DMS153 treated with DMSO at 0.1 percent for 48 hours (cell line): ENCODE results near the gene RAVER1.
"Not testable (repeated sequence)": the region's sequence is repeated elsewhere in the genome, so short reads cannot be mapped to it uniquely, and the experiment has no call there.

Experiments
- DNase-seq: peaks from one replicate; lab custom pipeline; 2025; ENCODE audit not compliant: unreplicated experiment; lab: John Stamatoyannopoulos, UW

Gene RAVER1

DNA sequence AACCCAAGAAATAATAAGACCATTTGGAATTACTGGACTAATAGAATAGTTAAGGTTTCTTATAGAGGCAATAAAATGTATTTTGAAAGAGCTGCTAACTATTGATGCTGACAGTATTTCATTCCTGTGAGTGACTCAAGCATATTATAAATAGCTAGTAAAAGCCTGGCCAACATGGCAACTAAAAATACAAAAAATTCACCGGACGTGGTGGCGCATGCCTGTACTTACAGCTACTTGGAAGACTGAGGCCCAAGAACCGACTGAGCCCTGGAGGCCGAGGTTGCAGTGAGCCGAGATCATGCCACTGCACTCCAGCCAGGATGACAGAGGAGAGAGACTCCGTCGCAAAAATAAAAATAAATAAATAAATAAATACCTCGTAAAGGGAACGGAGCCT, 11.5 kb upstream of the RAVER1 start:
- no peak for DNase-seq

DNA sequence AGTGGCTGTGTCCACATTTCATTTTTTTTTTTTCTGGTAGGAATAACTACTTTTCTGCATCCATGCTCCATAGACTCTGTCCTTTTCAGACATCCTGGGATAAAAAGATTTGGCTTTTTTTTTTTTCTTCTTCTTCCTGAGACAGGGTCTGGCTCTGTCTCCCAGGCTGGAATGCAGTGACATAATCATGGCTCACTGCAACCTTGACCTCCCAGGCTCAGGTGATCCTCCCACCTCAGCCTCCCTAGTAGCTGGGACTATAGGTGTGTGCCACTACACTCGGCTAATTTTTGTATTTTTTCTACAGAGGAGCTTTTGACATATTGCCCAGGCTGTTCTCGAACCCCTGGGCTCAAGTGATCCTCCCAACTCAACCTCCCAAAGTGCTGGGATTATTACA, 10.2 kb upstream of the RAVER1 start:
- no peak for DNase-seq

- no peak for DNase-seq
These were observed 6.6 kb upstream of the RAVER1 start for GRCh38 chr19:10339977-10340376.

- no peak for DNase-seq
These were observed 6.1 kb upstream of the RAVER1 start, which contains the start of gene ICAM3 for GRCh38 chr19:10339380-10339960. ICAM3 (minus strand) TSS chr19:10339624; CDS start chr19:10339614, 10 bp downstream.

DNA sequence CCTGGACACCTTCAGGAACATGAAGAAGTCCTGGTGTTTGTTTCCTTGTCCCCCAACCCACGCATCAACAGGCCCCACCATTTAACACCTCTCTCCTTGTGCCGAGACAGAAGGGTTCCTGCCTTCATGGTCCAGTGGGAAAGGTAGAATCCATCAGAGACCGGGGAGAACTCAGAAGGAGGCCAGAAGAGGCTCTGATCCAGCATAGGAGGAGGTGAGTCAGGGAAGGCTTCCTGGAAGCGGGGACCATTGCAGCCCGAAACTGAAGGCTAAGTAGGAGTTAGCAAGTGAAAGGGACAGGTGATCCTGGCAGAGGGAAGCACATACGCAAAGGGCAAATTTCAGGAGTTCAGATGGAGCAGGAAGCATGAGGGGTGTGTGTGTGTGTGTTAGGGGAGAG, 5.6 kb upstream of the RAVER1 start:
- no peak for DNase-seq

DNA sequence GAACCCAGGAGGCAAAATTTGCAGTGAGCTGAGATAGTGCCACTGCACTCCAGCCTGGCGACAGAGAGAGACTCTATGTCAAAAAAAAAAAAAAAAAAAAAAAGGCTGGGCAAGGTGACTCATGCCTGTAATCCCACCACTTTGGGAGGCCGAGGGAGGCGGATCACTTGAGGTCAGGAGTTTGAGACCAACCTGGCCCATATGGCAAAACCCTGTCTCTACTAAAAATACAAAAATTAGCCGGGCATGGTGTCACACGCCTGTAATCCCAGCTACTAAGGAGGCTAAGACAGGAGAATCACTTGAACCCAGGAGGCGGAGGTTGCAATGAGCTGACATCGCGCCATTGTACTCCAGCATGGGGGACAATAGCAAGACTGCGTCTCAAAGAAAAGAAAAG, 3.4 kb upstream of the RAVER1 start:
- DNase-seq = not testable (repeated sequence)

DNA sequence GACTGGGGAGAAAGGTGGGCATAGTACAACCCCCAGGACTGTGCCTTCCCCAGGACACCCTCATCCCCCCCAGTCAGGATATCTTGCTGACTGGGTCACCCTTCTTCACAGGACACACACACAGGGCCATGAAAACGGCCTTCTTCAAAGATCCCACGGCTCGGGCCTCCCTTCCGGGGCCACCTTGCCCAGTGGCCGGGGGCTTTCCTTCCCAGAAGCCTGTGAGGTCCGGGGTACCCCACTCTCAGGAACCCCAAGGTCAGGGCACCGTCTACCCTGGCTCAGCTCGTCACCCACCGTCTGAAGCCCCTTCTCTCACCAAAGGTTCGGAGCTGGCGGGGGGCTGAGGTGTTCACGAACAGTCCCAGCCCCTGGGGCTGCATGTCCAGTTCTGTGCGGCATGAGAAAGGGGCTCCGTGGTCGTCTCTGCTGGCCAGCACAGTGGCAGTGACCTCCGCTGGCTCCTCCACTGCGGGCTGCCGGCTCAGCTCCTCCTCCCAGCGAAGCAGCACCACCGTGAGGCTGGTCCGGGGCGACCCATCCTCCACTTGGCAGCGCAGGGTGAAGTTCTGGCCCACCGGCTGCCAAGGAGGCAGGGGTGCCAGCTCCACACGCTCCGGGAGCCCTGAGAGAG, 2.1 kb upstream of the RAVER1 start:
- DNase-seq = no peak

GRCh38 chr19:10334588-10335351, 1.4 kb upstream of the RAVER1 start:
- peak; percentile 50 for DNase-seq

- no peak for DNase-seq
These were observed 644 bp upstream of the RAVER1 start for GRCh38 chr19:10333758-10334587.

- DNase-seq = no peak
These were observed 968 bp downstream of the RAVER1 start for GRCh38 chr19:10332158-10332964.

GRCh38 chr19:10329555-10329954, 3.8 kb downstream of the RAVER1 start:
- DNase-seq = no peak

DNA sequence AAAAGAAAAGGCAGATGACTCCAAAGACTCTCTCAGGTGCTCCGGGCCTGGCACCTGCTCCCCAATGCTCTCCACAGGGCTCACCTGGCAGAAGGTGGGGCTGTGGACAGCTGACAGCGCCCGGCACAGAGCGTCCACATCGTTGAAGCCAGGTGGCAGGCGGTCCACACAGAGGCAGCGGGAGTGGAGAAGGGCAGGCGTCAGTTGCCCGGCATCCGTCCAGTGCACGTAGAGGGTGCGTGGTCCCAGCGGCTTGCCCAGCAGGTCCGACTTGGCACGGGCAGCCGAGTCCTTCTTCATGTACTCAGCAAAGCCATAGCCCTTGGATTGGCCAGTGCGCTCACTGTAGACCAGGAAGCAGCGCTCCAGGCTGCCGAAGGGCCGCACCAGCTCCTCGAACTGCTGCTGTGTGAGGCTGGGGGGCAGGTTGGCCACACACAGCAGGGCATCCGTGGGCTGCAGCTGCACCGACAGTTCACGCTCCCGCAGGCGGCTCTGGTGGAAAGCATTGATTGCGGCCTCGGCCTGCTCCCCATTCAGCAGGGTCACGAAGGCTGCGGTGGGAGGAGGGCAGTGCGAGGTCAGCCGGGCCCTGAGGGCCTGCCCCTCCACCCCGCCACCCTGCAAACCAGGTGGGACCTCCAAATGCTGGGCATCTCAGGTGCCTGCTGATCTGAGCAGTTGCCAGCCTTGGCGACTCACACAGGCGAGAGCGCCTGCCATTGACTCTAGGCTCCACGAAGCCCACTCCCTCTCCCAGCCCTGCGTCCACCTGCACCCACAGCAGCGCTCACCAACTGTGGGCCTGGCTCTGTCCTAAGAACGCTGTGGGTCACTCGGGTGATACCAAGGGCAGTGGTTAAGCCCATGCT, 4.5 kb downstream of the RAVER1 start:
- DNase-seq = no peak

- no peak for DNase-seq
These were observed 5.5 kb downstream of the RAVER1 start for GRCh38 chr19:10327793-10328192.

DNA sequence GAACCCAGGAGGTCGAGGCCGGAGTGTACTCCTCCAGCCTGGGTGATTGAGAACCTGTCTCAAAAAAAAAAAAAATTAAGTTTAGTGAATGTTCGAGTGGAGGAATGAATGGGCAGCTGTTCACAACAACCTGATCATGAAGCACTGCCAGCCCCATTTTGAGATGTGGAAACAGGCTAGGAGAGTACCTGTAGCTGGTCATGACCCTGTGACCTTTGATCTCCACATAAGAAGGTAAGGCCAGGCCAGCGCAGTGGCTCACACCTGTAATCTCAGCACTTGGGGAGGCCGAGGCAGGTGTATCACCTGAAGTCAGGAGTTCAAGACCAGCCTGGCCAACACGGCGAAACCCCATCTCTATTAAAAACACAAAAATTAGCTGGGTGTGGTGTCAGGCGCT, 7.6 kb downstream of the RAVER1 start:
- no peak for DNase-seq

- DNase-seq = no peak
These were observed 11.2 kb downstream of the RAVER1 start for GRCh38 chr19:10321874-10322835.

DNA sequence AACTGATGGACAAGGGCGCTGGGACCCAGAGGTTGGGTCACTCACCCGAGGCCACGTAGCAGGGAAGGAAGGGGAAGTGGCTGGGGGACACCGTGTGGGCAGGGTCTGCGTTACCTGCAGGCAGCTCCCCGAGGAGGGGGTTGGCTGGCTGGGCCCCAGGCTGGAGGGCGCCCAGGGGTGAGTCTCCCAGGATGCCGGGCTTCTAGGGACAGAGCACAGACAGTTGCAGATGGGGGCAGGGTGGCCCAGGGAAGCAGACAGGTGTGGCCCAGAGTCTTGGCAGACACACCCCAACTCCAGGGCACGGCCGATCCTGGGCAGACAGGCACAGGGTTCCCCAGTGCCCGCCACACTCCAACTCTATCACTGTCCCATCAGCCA, 11.9 kb downstream of the RAVER1 start:
- no peak for DNase-seq

GRCh38 chr19:10320602-10321416, 12.5 kb downstream of the RAVER1 start:
- DNase-seq = no peak
